ENCODE data around the gene EFNB1. TPM values are rescaled to one million over a fixed set of nuclear protein-coding genes. Genes with fewer than 3 reads are reported as not detected.

EFNB1 gene
- total RNA-seq, 3 donors from 2014 or later (not counting 1 experiment from before 2014, with no cell fraction given) = 3.2 to 4.7 (median 3.3) TPM

DNA sequence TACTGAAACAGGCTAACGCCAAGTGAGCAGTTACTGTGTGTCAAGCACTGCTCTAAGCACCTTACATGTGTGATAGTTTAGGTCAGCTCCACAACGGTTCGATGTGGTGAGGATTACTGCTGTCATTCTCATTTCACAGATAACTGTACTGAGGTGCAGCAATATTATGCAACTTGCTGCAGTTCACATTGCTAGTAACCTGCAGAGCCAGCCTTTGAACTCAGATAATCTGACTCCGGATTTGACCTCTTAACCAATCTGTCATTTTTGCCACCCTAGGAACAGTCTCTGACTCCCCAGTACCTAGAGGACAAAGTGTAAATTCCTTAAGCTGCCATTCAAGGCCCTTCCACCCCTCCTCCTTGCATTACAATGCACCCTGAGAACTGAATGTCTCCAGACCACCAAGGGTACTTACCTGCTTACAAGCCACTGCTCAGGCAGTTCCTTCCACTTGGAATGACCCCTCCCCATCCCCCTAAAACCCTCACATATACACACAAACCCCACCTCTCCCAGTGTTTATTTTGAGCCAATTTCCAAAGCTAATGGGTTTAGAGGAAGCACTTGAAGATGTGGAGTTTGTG lies 24.9 kb downstream of the EFNB1 start:
- no peaks in the 10 kb centered on the region for H3K27me3 ChIP-seq (ENCODE audit: control insufficient read depth, insufficient read depth, low read length)
- ATAC-seq (no peak), DNase-seq (no peak)
- H3K27ac ChIP-seq (ENCODE audit: low read length) = no peak overlapping the region
- Mint-ChIP-seq H3K9me3 (no peaks in the 10 kb centered on the region), H3K27ac (no peak overlapping the region), H3K4me1 (no peaks in the 10 kb centered on the region), H3K27me3 (ENCODE audit: low read depth in 2 of 2) (peaks cover 0 to 5% of the 10 kb centered on the region in 2 donors), H3K4me3 (no peak overlapping the region), H3K36me3 (no peaks in the 10 kb centered on the region)
- no peaks in the 10 kb centered on the region for H3K36me3 ChIP-seq (ENCODE audit: control insufficient read depth, insufficient read depth, low read length)
- TF ChIP-seq CTCF (IDR thresholded peaks at IDR 0.05) = no peak
- intact Hi-C loops (cut with micrococcal nuclease) = no loop called here
- no peak overlapping the region for H3K4me3 ChIP-seq (ENCODE audit: low read length)
- 94% methylated on average over 4 of the region's 4 CpGs for WGBS (ENCODE audit: insufficient coverage)
- no peaks in the 10 kb centered on the region for H3K9me3 ChIP-seq (ENCODE audit: control insufficient read depth, insufficient read depth, low read length)
- H3K4me1 ChIP-seq (ENCODE audit: control insufficient read depth, insufficient read depth, low read length) = no peaks in the 10 kb centered on the region

DNA sequence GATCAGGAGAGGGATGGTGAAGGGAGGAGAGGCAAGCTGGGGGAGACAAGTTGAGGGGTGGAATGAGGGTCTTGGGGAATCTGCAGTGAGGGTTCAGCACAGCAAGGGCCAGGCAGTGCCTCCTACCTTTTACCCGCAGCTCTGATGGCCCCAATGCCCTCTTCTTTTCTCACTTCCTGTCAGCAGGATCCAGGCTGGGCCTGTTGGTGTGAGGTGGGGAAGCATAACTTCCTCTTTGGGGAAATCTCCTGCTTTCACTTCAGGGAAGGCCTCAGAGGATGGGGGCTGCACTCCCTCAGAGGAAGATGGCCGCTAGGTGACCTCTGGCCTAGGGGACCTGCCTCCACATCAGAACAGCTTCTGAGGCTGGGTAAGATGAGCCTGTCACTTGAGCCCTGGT lies 36.5 kb downstream of the EFNB1 start:
- Histone ChIP-seq H3K36me3 (ENCODE audit: control insufficient read depth, insufficient read depth, low read length) (no peaks in the 10 kb centered on the region), H3K27me3 (ENCODE audit: control insufficient read depth, insufficient read depth, low read length) (no peaks in the 10 kb centered on the region), H3K9me3 (ENCODE audit: control insufficient read depth, insufficient read depth, low read length) (no peaks in the 10 kb centered on the region), H3K4me1 (ENCODE audit: control insufficient read depth, insufficient read depth, low read length) (peaks cover 16% of the 10 kb centered on the region), H3K27ac (ENCODE audit: low read length) (no peak overlapping the region), H3K4me3 (ENCODE audit: low read length) (no peak overlapping the region)
- intact Hi-C loops (cut with micrococcal nuclease) = no loop called here
- TF ChIP-seq CTCF (IDR thresholded peaks at IDR 0.05) = no peak
- H3K4me1 Mint-ChIP-seq = peaks cover 4 to 14% of the 10 kb centered on the region in 2 donors
- no peak overlapping the region for H3K4me3 Mint-ChIP-seq
- no peaks in the 10 kb centered on the region for H3K36me3 Mint-ChIP-seq
- no peak overlapping the region for H3K27ac Mint-ChIP-seq
- DNase-seq = no peak
- WGBS (ENCODE audit: insufficient coverage) = 67% methylated on average over 1 of the region's 2 CpGs
- H3K27me3 Mint-ChIP-seq (ENCODE audit: low read depth in 2 of 2) = no peaks in the 10 kb centered on the region
- no peak for ATAC-seq
- no peaks in the 10 kb centered on the region for H3K9me3 Mint-ChIP-seq

GRCh38 chrX:68865926-68866325 lies 37.1 kb downstream of the EFNB1 start:
- no peaks in the 10 kb centered on the region for H3K27me3 Mint-ChIP-seq (ENCODE audit: low read depth in 2 of 2)
- intact Hi-C loops (cut with micrococcal nuclease) = no loop called here
- H3K9me3 Mint-ChIP-seq = no peaks in the 10 kb centered on the region
- no peak for TF ChIP-seq CTCF (IDR thresholded peaks at IDR 0.05)
- peaks cover 10 to 19% of the 10 kb centered on the region in 2 donors for H3K4me1 Mint-ChIP-seq
- Histone ChIP-seq H3K9me3 (ENCODE audit: control insufficient read depth, insufficient read depth, low read length) (no peaks in the 10 kb centered on the region), H3K27ac (ENCODE audit: low read length) (no peak overlapping the region), H3K4me1 (ENCODE audit: control insufficient read depth, insufficient read depth, low read length) (peaks cover 19% of the 10 kb centered on the region), H3K4me3 (ENCODE audit: low read length) (no peak overlapping the region), H3K27me3 (ENCODE audit: control insufficient read depth, insufficient read depth, low read length) (no peaks in the 10 kb centered on the region), H3K36me3 (ENCODE audit: control insufficient read depth, insufficient read depth, low read length) (no peaks in the 10 kb centered on the region)
- no peaks in the 10 kb centered on the region for H3K36me3 Mint-ChIP-seq
- no peak for ATAC-seq
- no peak overlapping the region for H3K4me3 Mint-ChIP-seq
- 82% methylated on average over 2 of the region's 2 CpGs for WGBS (ENCODE audit: insufficient coverage)
- no peak overlapping the region for H3K27ac Mint-ChIP-seq
- no peak for DNase-seq

All from natural killer cell (primary cell).